Effector memory CD4-positive, alpha-beta T cell (primary cell): Measurements from ENCODE around the gene GNG12.

ENCODE experiments used
- DNase-seq, 3 donors: peaks; one replicate each; pipeline ENCODE4 v3.0.0-alpha.2; 2020
- H3K27ac ChIP-seq: 2 replicates; pipeline ENCODE4 v1.7.0; 2013; ENCODE audit warnings: mild to moderate bottlenecking, low read length, moderate library complexity; ENCODE audit not compliant: insufficient read depth, poor library complexity, severe bottlenecking
- H3K27me3 ChIP-seq: replicated peaks from 2 replicates; pipeline ENCODE4 v1.7.0; 2013; ENCODE audit warnings: mild to moderate bottlenecking, low read length; ENCODE audit not compliant: insufficient read depth, control insufficient read depth, poor library complexity, severe bottlenecking
- H3K36me3 ChIP-seq: 2 replicates; pipeline ENCODE4 v1.7.0; 2013; ENCODE audit warnings: mild to moderate bottlenecking, low read length, moderate library complexity; ENCODE audit not compliant: control insufficient read depth, insufficient read depth
- H3K4me1 ChIP-seq: 2 replicates; pipeline ENCODE4 v1.7.0; 2013; ENCODE audit warnings: low read length, mild to moderate bottlenecking; ENCODE audit not compliant: control insufficient read depth, insufficient read depth, poor library complexity, severe bottlenecking
- H3K4me3 ChIP-seq: 2 replicates; pipeline ENCODE4 v1.7.0; 2013; ENCODE audit warnings: low read length, low read depth, mild to moderate bottlenecking; ENCODE audit not compliant: insufficient read depth, poor library complexity, severe bottlenecking
- H3K9me3 ChIP-seq: 2 replicates; pipeline ENCODE4 v1.7.0; 2013; ENCODE audit warnings: mild to moderate bottlenecking, low read length, moderate library complexity; ENCODE audit not compliant: control insufficient read depth

Gene GNG12

DNA sequence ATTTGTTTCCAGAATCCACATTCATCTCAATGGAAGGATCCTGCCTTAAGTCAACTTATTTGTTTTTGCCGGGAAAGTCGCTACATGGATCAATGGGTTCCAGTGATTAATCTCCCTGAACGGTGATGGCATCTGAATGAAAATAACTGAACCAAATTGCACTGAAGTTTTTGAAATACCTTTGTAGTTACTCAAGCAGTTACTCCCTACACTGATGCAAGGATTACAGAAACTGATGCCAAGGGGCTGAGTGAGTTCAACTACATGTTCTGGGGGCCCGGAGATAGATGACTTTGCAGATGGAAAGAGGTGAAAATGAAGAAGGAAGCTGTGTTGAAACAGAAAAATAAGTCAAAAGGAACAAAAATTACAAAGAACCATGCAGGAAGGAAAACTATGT lies 145.6 kb downstream of the GNG12 start:
- Histone ChIP-seq H3K27ac (no peak overlapping the region), H3K4me1 (peaks cover 8% of the 10 kb centered on the region), H3K4me3 (no peak overlapping the region), H3K36me3 (no peaks in the 10 kb centered on the region), H3K27me3 (no peaks in the 10 kb centered on the region), H3K9me3 (no peaks in the 10 kb centered on the region)
- DNase-seq: no peak

DNA sequence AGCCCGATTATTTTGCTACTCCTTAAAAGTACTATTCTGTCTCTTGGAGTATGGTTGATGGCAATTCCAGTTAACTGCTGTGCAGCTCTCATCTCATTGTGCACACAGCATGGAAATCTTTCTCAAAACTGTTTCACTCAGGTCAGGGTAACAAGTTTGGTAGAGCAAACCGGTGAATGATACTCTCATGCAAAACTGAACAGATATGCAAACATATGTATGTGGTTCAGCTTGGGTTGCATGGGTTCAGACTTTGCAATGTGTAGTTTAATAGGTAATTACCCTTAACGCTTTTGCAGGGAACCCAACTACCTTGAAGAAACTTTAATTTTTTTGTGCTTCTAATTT lies 146.1 kb downstream of the GNG12 start:
- peaks cover 8% of the 10 kb centered on the region for H3K4me1 ChIP-seq
- H3K4me3 ChIP-seq: peak overlapping the region; percentile 91
- no peak overlapping the region for H3K27ac ChIP-seq
- no peaks in the 10 kb centered on the region for H3K9me3 ChIP-seq
- no peaks in the 10 kb centered on the region for H3K36me3 ChIP-seq
- DNase-seq: no peak
- no peaks in the 10 kb centered on the region for H3K27me3 ChIP-seq

DNA sequence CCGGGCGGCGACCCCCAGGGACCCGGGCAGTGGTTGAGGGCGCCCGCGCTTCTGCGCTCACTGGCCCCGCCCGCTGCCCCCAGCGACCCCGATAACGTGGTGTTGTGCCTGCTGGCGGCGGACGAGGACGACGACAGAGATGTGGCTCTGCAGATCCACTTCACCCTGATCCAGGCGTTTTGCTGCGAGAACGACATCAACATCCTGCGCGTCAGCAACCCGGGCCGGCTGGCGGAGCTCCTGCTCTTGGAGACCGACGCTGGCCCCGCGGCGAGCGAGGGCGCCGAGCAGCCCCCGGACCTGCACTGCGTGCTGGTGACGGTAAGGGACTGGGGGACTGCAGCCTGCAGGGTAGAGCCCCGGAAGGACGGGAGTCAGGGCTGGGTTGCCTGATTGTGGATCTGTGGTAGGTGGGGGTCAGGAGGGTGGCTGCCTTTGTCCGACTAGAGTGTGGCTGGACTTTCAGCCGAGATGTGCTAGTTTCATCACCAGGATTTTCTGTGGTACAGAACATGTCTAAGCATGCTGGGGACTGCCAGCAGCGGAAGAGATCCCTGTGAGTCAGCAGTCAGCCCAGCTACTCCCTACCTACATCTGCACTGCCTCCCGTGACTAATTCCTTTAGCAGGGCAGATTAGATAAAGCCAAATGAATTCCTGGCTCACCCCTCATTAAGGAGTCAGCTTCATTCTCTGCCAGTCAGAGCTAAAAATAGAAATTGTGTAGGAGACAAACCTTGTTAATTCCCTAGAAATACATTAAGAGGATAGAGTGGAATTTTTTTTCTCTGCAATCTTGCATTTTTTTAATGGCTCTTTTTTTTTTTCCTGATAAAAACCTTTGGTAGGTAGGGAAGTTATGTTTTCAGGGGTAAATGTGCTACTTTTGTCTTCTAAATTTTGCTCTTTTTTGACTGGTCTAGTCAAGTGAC lies 146.7 kb downstream of the GNG12 start:
- Histone ChIP-seq H3K4me1 (peaks cover 8% of the 10 kb centered on the region), H3K27me3 (no peaks in the 10 kb centered on the region), H3K9me3 (no peaks in the 10 kb centered on the region), H3K36me3 (no peaks in the 10 kb centered on the region), H3K4me3 (peak overlapping the region; percentile 91), H3K27ac (peak overlapping the region; percentile 57)
- peak; percentile 34 to 43 (median 42) for DNase-seq

DNA sequence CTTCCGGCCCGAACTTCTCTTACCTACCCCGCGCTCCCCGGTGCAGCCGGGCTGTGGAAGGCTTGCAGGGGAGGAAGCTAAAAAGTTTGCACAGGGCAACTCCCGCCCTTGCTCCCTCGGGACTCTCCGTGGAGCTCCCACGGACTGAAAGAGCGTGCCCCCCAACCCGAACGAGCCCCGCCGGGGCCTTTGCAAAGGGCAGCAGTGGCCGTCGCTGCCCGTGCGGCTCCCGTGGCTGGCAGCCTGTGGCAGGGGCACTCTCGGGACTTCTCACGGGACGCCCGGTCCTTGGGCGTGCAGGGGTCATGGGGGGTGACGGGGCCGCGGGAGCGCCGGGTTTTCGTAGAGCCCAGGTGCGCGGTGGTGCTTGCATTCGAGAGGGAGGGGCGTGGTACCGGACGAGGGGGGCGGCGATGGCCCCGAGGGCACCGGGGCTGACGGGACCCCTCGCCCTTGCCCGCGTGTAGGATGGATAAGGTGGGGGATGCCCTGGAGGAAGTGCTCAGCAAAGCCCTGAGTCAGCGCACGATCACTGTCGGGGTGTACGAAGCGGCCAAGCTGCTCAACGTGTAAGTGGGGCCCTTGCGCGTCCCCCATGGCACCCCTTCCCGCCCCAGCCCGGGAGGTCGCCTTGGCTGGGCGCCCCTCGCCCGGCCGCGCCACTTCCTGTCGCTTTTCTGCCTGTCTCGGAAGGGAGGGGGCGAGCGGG lies 147.6 kb downstream of the GNG12 start:
- H3K27me3 ChIP-seq: no peaks in the 10 kb centered on the region
- peak overlapping the region; percentile 91 for H3K4me3 ChIP-seq
- peak overlapping the region; percentile 57 for H3K27ac ChIP-seq
- H3K36me3 ChIP-seq: no peaks in the 10 kb centered on the region
- peaks cover 8% of the 10 kb centered on the region for H3K4me1 ChIP-seq
- H3K9me3 ChIP-seq: no peaks in the 10 kb centered on the region
- peak; percentile 34 to 56 (median 43) for DNase-seq

DNA sequence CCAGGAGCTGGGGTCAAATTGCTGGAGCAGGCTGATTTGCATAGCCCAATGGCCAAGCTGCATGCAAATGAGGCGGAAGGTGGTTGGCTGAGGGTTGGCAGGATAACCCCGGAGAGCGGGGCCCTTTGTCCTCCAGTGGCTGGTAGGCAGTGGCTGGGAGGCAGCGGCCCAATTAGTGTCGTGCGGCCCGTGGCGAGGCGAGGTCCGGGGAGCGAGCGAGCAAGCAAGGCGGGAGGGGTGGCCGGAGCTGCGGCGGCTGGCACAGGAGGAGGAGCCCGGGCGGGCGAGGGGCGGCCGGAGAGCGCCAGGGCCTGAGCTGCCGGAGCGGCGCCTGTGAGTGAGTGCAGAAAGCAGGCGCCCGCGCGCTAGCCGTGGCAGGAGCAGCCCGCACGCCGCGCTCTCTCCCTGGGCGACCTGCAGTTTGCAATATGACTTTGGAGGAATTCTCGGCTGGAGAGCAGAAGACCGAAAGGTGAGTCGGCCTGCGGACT lies 148.2 kb downstream of the GNG12 start, which contains the start of gene GADD45A:
TSS of gene GADD45A (plus strand) at position 135 of the 491 bp plus-strand sequence. CDS start at position 429, 294 bp downstream.
- Histone ChIP-seq H3K9me3 (no peaks in the 10 kb centered on the region), H3K4me3 (peak within 1 kb of the TSS; percentile 91), H3K27ac (peak within 1 kb of the TSS; percentile 57), H3K27me3 (no peaks in the 10 kb centered on the region), H3K4me1 (peaks cover 8% of the 10 kb centered on the region), H3K36me3 (no peaks in the 10 kb centered on the region)
- peak; percentile 93 to 96 (median 95) for DNase-seq

DNA sequence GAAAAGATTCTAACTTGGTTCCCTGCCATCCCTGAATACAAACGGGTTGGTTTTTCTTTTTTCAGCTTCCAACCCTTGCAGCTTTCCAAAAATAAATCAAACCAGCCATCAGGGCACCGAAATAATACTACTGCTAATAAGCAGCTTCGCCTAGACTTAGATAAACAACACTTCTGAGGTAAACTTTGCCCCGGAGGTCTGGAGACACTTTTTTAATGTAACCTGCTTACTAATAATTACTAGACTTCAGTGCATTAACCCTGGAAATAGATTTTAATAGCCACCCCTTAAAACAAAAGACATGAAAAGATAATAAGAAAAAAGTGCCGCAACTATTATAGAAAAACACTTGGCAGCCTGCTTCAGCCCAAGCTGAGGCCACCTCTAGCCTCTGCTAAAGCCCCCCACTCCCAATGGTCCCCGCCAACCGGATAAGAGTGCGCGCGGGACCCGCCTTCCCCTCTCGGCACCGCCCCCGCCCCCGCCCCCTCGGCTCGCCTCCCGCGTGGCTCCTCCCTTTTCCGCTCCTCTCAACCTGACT lies 148.7 kb downstream of the GNG12 start:
- Histone ChIP-seq H3K9me3 (no peaks in the 10 kb centered on the region), H3K4me1 (peaks cover 8% of the 10 kb centered on the region), H3K27ac (no peak overlapping the region), H3K27me3 (no peaks in the 10 kb centered on the region), H3K4me3 (peak overlapping the region; percentile 91), H3K36me3 (no peaks in the 10 kb centered on the region)
- DNase-seq: no peak

DNA sequence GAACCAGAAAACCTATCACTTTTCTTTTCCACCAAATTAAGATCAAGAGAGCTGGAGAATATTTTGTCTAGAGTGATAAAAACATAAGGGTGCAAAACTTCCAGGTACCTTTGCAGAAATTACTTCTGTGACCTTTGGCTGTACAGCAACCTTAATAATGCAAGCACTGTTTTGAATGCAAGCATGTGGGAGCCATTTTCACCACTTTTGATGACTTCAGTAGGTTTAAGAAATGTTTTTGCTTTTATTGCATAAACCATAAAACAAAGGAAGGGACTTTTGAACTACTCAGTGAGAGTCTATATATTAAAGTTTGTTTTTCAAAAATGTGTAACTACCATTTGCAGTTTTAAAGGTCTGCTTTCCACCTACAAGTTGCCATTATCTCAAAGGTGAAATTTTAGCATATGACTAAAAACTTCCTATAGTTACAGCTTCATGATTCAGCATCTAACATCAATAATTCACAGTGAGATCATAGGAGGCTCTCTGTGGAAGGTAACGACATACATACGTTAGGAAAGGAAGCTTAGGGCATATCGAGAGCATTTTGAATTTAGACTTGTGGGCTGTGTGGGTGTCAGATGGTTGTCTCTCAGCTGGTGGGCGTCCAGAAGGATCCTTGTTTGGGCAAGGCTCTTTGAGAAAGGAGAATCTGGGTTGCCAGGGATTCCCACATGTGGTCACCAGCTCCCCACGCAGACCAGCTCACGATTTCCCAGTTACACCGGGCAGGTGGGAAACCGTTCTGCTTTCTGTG lies 149.3 kb downstream of the GNG12 start:
- Histone ChIP-seq H3K4me3 (peak overlapping the region; percentile 91), H3K9me3 (no peaks in the 10 kb centered on the region), H3K27ac (no peak overlapping the region), H3K36me3 (no peaks in the 10 kb centered on the region), H3K4me1 (peaks cover 8% of the 10 kb centered on the region), H3K27me3 (no peaks in the 10 kb centered on the region)
- DNase-seq: no peak

DNA sequence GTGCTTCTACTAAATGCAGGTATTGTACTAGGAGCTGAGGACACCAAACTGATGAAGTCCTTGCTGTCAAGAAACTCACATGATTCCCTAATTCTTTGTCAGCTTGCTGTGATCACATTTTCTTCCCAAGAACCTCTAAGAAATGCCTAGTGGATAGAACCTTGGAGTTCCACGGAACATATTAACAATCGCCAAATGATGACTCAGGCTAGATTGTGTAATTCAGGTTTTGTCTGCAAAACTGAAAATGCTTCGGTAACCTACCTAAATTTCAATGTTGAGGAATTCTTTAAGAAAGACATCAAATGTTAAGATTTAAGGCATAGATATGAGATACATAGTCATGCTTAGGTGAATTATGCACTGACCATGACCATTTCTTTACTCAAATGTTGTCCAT lies 150.0 kb downstream of the GNG12 start:
- no peak overlapping the region for H3K4me3 ChIP-seq
- H3K9me3 ChIP-seq: no peaks in the 10 kb centered on the region
- H3K27me3 ChIP-seq: no peaks in the 10 kb centered on the region
- H3K4me1 ChIP-seq: peaks cover 8% of the 10 kb centered on the region
- no peak for DNase-seq
- H3K27ac ChIP-seq: no peak overlapping the region
- H3K36me3 ChIP-seq: no peaks in the 10 kb centered on the region

DNA sequence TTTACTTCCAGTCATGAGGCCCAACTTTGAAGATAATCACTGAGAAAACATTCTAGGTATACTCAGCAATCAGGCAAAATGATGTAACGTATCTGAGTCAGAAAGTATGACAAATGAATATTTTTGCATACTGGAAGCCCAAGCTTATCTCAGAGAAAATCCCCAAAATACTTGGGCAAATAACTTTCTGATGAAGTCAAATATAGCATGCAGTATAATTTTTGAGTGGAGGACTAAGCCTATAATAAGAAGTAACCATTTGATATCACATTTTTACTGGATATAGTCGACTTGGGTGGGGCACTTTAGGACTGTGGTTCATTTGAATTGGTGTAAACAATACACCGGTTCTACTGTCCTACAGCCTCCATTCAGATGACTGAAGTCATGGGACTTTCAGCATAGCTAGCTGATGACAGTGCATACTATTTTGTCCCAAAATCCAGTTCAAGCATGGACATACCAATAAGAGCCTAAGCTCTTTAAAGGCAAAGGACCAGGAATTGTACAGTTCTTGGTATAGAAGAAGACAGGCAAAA lies 150.5 kb downstream of the GNG12 start:
- H3K36me3 ChIP-seq: no peaks in the 10 kb centered on the region
- no peak overlapping the region for H3K4me3 ChIP-seq
- H3K27me3 ChIP-seq: no peaks in the 10 kb centered on the region
- H3K27ac ChIP-seq: no peak overlapping the region
- H3K9me3 ChIP-seq: no peaks in the 10 kb centered on the region
- peaks cover 8% of the 10 kb centered on the region for H3K4me1 ChIP-seq
- no peak for DNase-seq
